ENCODE data around the gene AGPAT1.

The AGPAT1 gene

GRCh38 chr6:32184084-32184640 is 8.3 kb upstream of the AGPAT1 start, which contains the start of gene AGER:
AGER (minus strand) TSS chr6:32184253; CDS start chr6:32184222, 31 bp downstream.
- peaks cover 53% of the 10 kb centered on the region for H3K36me3 Mint-ChIP-seq (ENCODE audit: low read depth)
- no peak within 1 kb of the TSS for H3K27ac Mint-ChIP-seq
- H3K4me1 Mint-ChIP-seq (ENCODE audit: low read depth): peaks cover 38% of the 10 kb centered on the region
- H3K4me3 Mint-ChIP-seq: no peak within 1 kb of the TSS
- no peaks in the 10 kb centered on the region for H3K27me3 Mint-ChIP-seq (ENCODE audit: low read depth)
- H3K9me3 Mint-ChIP-seq: no peaks in the 10 kb centered on the region

DNA sequence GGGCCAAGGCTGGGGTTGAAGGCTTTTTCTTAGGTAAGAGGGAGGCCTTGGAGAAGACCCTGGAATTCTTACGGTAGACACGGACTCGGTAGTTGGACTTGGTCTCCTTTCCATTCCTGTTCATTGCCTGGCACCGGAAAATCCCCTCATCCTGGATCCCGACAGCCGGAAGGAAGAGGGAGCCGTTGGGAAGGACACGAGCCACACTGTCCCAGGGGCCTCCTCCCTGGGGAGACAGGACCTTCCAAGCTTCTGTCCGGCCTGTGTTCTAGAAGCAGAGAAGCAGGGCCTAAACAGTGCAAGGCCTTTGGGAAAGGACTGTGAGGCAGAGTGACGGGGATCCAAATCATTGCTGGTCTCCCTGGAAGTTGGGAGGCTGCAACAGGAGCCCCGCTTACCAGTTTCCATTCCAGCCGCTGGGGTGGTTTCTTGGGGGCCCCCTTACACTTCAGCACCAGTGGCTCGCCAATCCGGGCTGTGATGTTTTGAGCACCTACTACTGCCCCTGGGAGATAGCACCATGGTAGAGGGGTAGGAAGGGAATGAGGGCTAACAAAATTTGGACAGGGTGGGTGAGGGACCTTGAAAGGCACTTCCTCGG is 7.7 kb upstream of the AGPAT1 start:
- Mint-ChIP-seq H3K9me3 (no peaks in the 10 kb centered on the region), H3K27ac (no peak overlapping the region), H3K36me3 (ENCODE audit: low read depth) (peaks cover 47% of the 10 kb centered on the region), H3K27me3 (ENCODE audit: low read depth) (no peaks in the 10 kb centered on the region), H3K4me3 (no peak overlapping the region), H3K4me1 (ENCODE audit: low read depth) (peaks cover 38% of the 10 kb centered on the region)

- peaks cover 38% of the 10 kb centered on the region for H3K4me1 Mint-ChIP-seq (ENCODE audit: low read depth)
- H3K27ac Mint-ChIP-seq: no peak overlapping the region
- H3K9me3 Mint-ChIP-seq: no peaks in the 10 kb centered on the region
- H3K4me3 Mint-ChIP-seq: no peak overlapping the region
- H3K36me3 Mint-ChIP-seq (ENCODE audit: low read depth): peaks cover 47% of the 10 kb centered on the region
- no peaks in the 10 kb centered on the region for H3K27me3 Mint-ChIP-seq (ENCODE audit: low read depth)
Observed at GRCh38 chr6:32183030-32183429, 7.1 kb upstream of the AGPAT1 start.

DNA sequence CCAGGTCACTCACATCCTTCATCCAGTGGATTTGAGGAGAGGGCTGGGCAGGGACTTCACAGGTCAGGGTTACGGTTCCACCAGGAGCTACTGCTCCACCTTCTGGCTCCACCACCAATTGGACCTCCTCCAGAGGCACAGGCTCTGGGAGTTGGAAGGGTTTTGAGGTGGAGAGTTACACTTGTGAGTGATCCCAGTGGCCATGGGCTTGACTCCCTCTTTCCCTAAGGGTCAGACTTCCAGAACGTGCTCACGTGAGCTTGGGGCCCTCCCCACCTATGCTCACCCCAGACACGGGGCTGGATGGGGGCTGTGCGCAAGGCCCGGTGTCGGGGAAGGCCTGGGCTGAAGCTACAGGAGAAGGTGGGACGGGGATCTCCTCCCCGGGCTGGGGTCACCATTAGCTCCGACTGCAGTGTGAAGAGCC is 6.7 kb upstream of the AGPAT1 start:
- Mint-ChIP-seq H3K4me1 (ENCODE audit: low read depth) (peaks cover 38% of the 10 kb centered on the region), H3K27me3 (ENCODE audit: low read depth) (no peaks in the 10 kb centered on the region), H3K4me3 (no peak overlapping the region), H3K36me3 (ENCODE audit: low read depth) (peaks cover 46% of the 10 kb centered on the region), H3K27ac (no peak overlapping the region), H3K9me3 (no peaks in the 10 kb centered on the region)

DNA sequence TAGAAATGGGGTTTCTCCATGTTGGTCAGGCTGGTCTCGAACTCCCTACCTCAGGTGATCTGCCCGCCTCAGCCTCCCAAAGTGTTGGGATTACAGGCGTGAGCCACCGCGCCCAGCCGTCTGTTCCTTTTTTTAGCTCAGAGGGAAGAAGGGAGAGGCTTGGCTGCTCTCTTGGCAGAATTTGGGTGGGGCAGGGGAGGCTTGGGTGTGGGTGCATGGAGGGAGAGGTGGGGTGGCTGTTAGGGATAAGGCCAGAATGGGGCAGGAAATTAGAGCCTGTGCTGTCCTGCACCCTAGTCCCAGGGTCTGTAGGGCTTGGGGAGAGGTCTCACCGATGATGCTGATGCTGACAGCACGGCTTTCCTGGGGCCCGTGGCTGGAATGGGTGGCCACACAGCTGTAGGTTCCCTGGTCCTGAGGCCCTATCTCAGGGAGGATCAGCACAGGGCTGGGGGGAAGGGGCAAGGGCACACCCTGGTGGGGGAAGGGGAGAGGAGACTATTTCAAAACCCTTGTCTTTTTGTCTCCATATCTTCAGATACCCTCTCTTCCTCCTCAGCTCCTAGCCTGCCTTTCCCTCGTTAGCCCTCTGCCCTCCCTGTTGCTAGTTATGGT is 6.1 kb upstream of the AGPAT1 start:
- Mint-ChIP-seq H3K27me3 (ENCODE audit: low read depth) (no peaks in the 10 kb centered on the region), H3K9me3 (no peaks in the 10 kb centered on the region), H3K36me3 (ENCODE audit: low read depth) (peaks cover 40% of the 10 kb centered on the region), H3K4me3 (no peak overlapping the region), H3K27ac (no peak overlapping the region), H3K4me1 (ENCODE audit: low read depth) (peaks cover 38% of the 10 kb centered on the region)

DNA sequence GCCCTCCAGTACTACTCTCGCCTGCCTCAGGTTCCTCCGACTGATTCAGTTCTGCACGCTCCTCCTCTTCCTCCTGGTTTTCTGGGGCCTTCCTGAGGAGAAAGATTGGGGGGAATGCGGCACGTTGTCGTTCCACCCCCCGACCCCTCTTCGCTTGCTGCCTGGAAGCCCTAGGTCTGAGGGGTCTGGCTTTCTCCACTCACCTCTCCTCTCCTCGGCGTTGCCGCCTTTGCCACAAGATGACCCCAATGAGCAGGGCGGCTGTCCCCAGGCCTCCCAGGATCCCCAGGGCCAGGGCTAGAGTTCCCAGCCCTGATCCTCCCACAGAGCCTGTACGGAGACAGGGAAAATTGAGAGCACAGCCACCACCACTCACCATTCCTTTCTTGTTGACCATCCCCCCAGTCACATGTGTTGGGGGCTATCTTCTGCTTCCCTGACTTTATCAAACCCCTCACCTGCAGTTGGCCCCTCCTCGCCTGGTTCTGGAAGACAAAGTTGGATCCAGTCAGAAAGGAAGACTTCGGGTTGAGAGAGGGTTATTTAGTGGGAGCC is 5.3 kb upstream of the AGPAT1 start:
- no peak overlapping the region for H3K4me3 Mint-ChIP-seq
- H3K9me3 Mint-ChIP-seq: no peaks in the 10 kb centered on the region
- H3K36me3 Mint-ChIP-seq (ENCODE audit: low read depth): peaks cover 32% of the 10 kb centered on the region
- H3K4me1 Mint-ChIP-seq (ENCODE audit: low read depth): peaks cover 39% of the 10 kb centered on the region
- no peak overlapping the region for H3K27ac Mint-ChIP-seq
- H3K27me3 Mint-ChIP-seq (ENCODE audit: low read depth): no peaks in the 10 kb centered on the region

DNA sequence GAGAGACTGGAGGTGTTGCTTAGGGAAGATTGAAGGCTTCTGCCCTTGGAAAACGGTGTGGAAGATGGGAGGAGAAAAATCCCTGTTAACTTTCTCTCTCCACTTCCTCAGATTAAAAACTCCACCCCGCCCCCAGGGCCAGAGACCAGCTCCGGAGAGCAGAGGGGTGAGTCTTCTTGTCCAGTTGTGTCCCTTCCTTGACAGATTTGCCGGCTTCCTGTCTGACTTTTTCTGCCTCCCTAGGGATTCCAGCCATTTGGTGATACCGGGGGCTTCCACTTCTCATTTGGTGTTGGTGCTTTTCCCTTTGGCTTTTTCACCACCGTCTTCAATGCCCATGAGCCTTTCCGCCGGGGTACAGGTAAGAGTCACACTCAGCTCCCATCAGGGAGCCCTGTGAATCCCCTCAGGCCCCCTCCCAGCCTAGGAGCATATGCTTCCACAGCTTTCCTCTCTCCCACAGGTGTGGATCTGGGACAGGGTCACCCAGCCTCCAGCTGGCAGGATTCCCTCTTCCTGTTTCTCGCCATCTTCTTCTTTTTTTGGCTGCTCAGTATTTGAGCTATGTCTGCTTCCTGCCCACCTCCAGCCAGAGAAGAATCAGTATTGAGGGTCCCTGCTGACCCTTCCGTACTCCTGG is 4.0 kb upstream of the AGPAT1 start:
- Mint-ChIP-seq H3K36me3 (ENCODE audit: low read depth) (peaks cover 26% of the 10 kb centered on the region), H3K27me3 (ENCODE audit: low read depth) (no peaks in the 10 kb centered on the region), H3K4me3 (peak overlapping the region; percentile 38), H3K27ac (peak overlapping the region; percentile 23), H3K9me3 (no peaks in the 10 kb centered on the region), H3K4me1 (ENCODE audit: low read depth) (peaks cover 40% of the 10 kb centered on the region)

DNA sequence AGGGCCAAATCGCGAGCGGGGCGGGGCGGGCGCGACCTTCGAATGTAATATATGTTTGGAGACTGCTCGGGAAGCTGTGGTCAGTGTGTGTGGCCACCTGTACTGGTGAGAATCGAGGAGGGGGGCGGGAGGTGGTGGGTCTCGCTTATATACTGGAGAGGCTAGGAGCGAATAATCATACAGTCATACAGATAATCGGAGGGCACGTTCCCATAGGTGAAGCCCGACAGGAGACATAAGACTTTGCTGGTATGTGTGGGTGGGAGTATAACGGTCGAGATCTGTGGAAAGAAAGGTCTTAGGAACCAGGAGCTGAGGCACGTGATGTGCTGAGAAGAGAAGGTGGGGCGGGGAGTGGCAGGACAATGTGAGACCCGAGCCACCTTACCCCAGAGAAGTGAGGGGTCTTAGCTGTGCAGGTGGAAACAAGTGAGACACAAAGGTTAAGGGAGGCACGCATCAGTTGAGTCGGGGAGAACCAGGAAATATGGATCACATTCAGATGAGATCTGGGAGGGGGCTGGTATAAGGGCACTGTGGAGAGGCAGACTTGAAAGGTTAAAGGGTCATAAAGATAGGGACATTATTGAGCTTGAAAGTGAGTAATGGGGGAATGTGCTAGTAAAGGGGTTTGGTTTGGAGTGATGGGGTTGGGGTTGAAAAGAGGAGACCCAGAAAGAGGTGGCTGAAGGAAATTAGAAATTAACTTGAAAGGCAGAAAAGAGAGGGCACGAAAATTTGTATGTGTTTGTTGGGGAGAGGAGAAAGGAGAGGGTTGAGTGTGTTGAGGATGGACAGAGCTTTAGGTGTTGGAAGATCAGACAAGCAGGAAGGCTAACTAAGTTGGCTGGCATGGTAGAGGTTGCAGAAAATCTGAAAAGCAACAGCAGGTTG is 2.9 kb upstream of the AGPAT1 start:
- Mint-ChIP-seq H3K9me3 (no peaks in the 10 kb centered on the region), H3K27me3 (ENCODE audit: low read depth) (no peaks in the 10 kb centered on the region), H3K4me1 (ENCODE audit: low read depth) (peaks cover 49% of the 10 kb centered on the region), H3K36me3 (ENCODE audit: low read depth) (peaks cover 27% of the 10 kb centered on the region), H3K4me3 (peak overlapping the region; percentile 99), H3K27ac (peak overlapping the region; percentile 99)

- Mint-ChIP-seq H3K36me3 (ENCODE audit: low read depth) (peaks cover 25% of the 10 kb centered on the region), H3K27ac (peak within 1 kb of the TSS; percentile 99), H3K4me3 (peak within 1 kb of the TSS; percentile 99)
Observed at GRCh38 chr6:32177788-32178546, 2.1 kb upstream of the AGPAT1 start, which contains the start of gene RNF5. RNF5 (plus strand) TSS chr6:32178405; CDS start chr6:32178512, 107 bp downstream.

DNA sequence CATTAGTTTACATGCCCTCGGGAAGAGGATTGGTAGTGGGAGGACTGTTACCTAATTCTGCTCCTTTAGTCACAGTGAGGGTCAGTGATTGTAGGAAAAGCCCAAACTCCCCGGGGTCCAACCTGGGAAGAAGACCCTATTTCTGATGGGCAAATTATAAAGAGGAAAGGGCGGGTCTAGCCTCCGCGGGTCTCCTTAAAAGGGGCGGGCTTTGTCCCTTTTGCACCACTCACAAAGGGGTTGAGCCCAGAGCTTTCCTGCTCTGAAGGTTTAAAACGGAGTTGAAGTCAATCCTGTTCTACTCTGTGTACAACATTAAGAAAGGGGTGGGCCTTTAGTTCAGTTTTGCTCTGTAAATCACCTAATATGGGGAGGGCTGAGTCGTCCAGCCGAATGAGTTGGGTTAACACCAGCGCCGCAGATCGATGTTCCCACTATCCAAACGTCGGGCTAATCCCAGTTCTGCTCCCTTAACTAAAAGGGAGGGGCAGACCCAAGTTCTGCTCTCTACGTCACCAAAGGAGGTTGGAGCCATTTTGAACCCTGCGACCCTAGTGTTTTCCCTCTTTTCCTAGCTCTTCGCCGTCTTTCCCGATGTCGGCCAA is 1.4 kb upstream of the AGPAT1 start:
- Mint-ChIP-seq H3K27ac (peak overlapping the region; percentile 99), H3K4me3 (peak overlapping the region; percentile 99), H3K9me3 (no peaks in the 10 kb centered on the region), H3K4me1 (ENCODE audit: low read depth) (peaks cover 61% of the 10 kb centered on the region), H3K27me3 (ENCODE audit: low read depth) (no peaks in the 10 kb centered on the region), H3K36me3 (ENCODE audit: low read depth) (peaks cover 20% of the 10 kb centered on the region)

More at GRCh38 chr6:32177788-32178546, 2.1 kb upstream of the AGPAT1 start, which contains the start of gene RNF5:
- no peaks in the 10 kb centered on the region for H3K27me3 Mint-ChIP-seq (ENCODE audit: low read depth)
- no peaks in the 10 kb centered on the region for H3K9me3 Mint-ChIP-seq
- H3K4me1 Mint-ChIP-seq (ENCODE audit: low read depth): peaks cover 57% of the 10 kb centered on the region

- H3K27ac Mint-ChIP-seq: peak overlapping the region; percentile 99
- H3K36me3 Mint-ChIP-seq (ENCODE audit: low read depth): peaks cover 20% of the 10 kb centered on the region
- H3K4me3 Mint-ChIP-seq: peak overlapping the region; percentile 99
- no peaks in the 10 kb centered on the region for H3K27me3 Mint-ChIP-seq (ENCODE audit: low read depth)
- peaks cover 61% of the 10 kb centered on the region for H3K4me1 Mint-ChIP-seq (ENCODE audit: low read depth)
- no peaks in the 10 kb centered on the region for H3K9me3 Mint-ChIP-seq
Observed at GRCh38 chr6:32176476-32177182, 745 bp upstream of the AGPAT1 start.

DNA sequence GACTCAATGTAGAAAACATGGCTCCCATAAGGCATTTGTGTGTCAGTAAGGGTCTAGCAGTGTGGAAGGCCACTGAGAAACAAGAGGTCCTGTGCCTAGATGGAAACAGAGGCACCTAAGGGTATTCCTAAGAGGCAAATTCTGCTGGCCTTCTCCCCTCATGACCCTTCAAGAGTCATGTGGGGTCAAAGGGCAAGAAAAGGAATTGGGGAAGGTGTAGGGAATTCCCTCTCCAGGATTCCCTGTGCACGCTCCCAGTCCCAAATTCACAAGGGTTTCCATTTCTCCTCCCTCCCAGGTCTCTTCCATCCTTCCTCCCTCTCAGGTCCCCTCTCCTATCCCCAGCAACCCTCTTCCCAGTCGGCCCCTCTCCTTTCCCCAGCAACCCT is 568 bp downstream of the AGPAT1 start:
- H3K27ac Mint-ChIP-seq: peak overlapping the region; percentile 76
- H3K36me3 Mint-ChIP-seq (ENCODE audit: low read depth): peaks cover 18% of the 10 kb centered on the region
- peaks cover 59% of the 10 kb centered on the region for H3K4me1 Mint-ChIP-seq (ENCODE audit: low read depth)
- no peaks in the 10 kb centered on the region for H3K9me3 Mint-ChIP-seq
- no peaks in the 10 kb centered on the region for H3K27me3 Mint-ChIP-seq (ENCODE audit: low read depth)
- peak overlapping the region; percentile 99 for H3K4me3 Mint-ChIP-seq
